ENCODE measurements around the gene FAM174C. TPM values are rescaled to one million over a fixed set of nuclear protein-coding genes. Genes with fewer than 3 reads are reported as not detected.

FAM174C gene
- total and polyA plus RNA-seq, 4 donors = 14.6 to 79.8 (median 33.8) TPM

DNA sequence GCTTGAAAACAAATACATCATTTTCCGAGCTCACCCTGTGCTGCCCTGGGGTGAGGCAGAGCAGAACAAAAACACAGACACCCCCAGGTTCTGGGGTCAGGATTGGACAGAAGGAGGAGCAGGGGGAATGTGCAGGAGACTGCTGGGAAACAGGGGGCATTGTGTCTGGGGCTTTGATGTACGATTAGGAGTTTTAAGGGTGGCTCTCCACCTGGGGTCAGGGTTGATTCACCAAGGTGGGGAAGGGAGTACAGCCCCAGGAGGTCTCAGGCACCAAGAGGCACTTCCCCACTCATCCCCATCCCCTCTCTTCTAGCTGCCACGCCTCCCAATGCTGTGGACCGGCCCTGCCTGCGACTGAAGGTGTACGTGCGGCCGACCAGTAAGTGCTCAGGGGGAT lies 22.9 kb downstream of the FAM174C start (continued):
- TF ChIP-seq YY1 (IDR thresholded peaks at IDR 0.05) (no peak), JUND (IDR thresholded peaks at IDR 0.05) (no peak)

- no peak for DNase-seq (ENCODE audit: low spot score)
- H3K36me3 ChIP-seq (ENCODE audit: control insufficient read depth in 4 of 4, insufficient read depth in 3 of 4, low read depth in 1 of 4, low read length in 3 of 4) = peaks cover 0 to 5% (median 0%) of the 10 kb centered on the region in 4 donors
- H3K9me3 ChIP-seq (ENCODE audit: control insufficient read depth in 4 of 4, low read length in 3 of 4) = no peaks in the 10 kb centered on the region
Measured at GRCh38 chr19:1299801-1300200, 24.5 kb downstream of the FAM174C start.

GRCh38 chr19:1300744-1301490 lies 25.6 kb downstream of the FAM174C start:
- Histone ChIP-seq H3K9me3 (ENCODE audit: control insufficient read depth in 4 of 4, low read length in 3 of 4) (no peaks in the 10 kb centered on the region), H3K27ac (ENCODE audit: low read depth in 1 of 2, low read length in 2 of 2) (no peak overlapping the region), H3K4me1 (ENCODE audit: control insufficient read depth in 4 of 4, insufficient read depth in 4 of 4, low read length in 3 of 4) (peaks cover 2 to 10% (median 7%) of the 10 kb centered on the region in 4 donors), H3K36me3 (ENCODE audit: control insufficient read depth in 4 of 4, insufficient read depth in 3 of 4, low read depth in 1 of 4, low read length in 3 of 4) (peaks cover 0 to 5% (median 0%) of the 10 kb centered on the region in 4 donors), H3K4me3 (ENCODE audit: low read depth in 1 of 3, low read length in 3 of 3) (no peak overlapping the region), H3K9ac (ENCODE audit: low read depth in 1 of 2, low read length in 2 of 2) (no peak overlapping the region), H3K27me3 (ENCODE audit: control insufficient read depth in 4 of 4, insufficient read depth in 4 of 4, low read length in 3 of 4) (no peaks in the 10 kb centered on the region)
- TF ChIP-seq RAD21 (IDR thresholded peaks at IDR 0.05) (no peak), TAF1 (conservative IDR thresholded peaks at IDR 0.05) (no peak), CTCF (IDR thresholded peaks at IDR 0.05; ENCODE audit: low read depth, low read length, missing input control) (no peak)
- TF ChIP-seq, protein P1, sequence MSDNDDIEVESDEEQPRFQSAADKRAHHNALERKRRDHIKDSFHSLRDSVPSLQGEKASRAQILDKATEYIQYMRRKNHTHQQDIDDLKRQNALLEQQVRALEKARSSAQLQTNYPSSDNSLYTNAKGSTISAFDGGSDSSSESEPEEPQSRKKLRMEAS (IDR thresholded peaks at IDR 0.05) = no peak
- WGBS = 90% methylated on average over 35 of the region's 35 CpGs
- DNase-seq (ENCODE audit: low spot score) = no peak

More at GRCh38 chr19:1299801-1300200, 24.5 kb downstream of the FAM174C start:
- Histone ChIP-seq H3K9ac (ENCODE audit: low read depth in 1 of 2, low read length in 2 of 2) (no peak overlapping the region), H3K27ac (ENCODE audit: low read depth in 1 of 2, low read length in 2 of 2) (no peak overlapping the region), H3K4me3 (ENCODE audit: low read depth in 1 of 3, low read length in 3 of 3) (no peak overlapping the region), H3K4me1 (ENCODE audit: control insufficient read depth in 4 of 4, insufficient read depth in 4 of 4, low read length in 3 of 4) (peaks cover 7 to 17% (median 14%) of the 10 kb centered on the region in 4 donors), H3K27me3 (ENCODE audit: control insufficient read depth in 4 of 4, insufficient read depth in 4 of 4, low read length in 3 of 4) (no peaks in the 10 kb centered on the region)
- TF ChIP-seq, protein P2, sequence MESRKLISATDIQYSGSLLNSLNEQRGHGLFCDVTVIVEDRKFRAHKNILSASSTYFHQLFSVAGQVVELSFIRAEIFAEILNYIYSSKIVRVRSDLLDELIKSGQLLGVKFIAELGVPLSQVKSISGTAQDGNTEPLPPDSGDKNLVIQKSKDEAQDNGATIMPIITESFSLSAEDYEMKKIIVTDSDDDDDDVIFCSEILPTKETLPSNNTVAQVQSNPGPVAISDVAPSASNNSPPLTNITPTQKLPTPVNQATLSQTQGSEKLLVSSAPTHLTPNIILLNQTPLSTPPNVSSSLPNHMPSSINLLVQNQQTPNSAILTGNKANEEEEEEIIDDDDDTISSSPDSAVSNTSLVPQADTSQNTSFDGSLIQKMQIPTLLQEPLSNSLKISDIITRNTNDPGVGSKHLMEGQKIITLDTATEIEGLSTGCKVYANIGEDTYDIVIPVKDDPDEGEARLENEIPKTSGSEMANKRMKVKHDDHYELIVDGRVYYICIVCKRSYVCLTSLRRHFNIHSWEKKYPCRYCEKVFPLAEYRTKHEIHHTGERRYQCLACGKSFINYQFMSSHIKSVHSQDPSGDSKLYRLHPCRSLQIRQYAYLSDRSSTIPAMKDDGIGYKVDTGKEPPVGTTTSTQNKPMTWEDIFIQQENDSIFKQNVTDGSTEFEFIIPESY (IDR thresholded peaks at IDR 0.05) = no peak
- no peak for TF ChIP-seq FOXA1 (IDR thresholded peaks at IDR 0.05)
- TF ChIP-seq TAF1 (conservative IDR thresholded peaks at IDR 0.05) = no peak
- no peak for TF ChIP-seq RXRA (IDR thresholded peaks at IDR 0.05)
- TF ChIP-seq, protein P3, sequence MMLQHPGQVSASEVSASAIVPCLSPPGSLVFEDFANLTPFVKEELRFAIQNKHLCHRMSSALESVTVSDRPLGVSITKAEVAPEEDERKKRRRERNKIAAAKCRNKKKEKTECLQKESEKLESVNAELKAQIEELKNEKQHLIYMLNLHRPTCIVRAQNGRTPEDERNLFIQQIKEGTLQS (IDR thresholded peaks at IDR 0.05) = no peak
- no peak for TF ChIP-seq FOXA2 (IDR thresholded peaks at IDR 0.05)
- TF ChIP-seq GABPA (IDR thresholded peaks at IDR 0.05 in 1 of 2, conservative IDR thresholded peaks at IDR 0.05 in 1 of 2) = no peak
- no peak for TF ChIP-seq HNF4A (conservative IDR thresholded peaks at IDR 0.05)
- no peak for TF ChIP-seq YY1 (IDR thresholded peaks at IDR 0.05)
- TF ChIP-seq RAD21 (IDR thresholded peaks at IDR 0.05) = no peak
- no peak for TF ChIP-seq JUND (IDR thresholded peaks at IDR 0.05)
- TF ChIP-seq HNF4G (IDR thresholded peaks at IDR 0.05) = no peak
- TF ChIP-seq NR2F2 (IDR thresholded peaks at IDR 0.05) = no peak
- no peak for TF ChIP-seq SP1 (IDR thresholded peaks at IDR 0.05)
- 84% methylated on average over 34 of the region's 34 CpGs for WGBS

All from liver (tissue), 9 donors.